ENCODE measurements around the gene PANK4.

DNA sequence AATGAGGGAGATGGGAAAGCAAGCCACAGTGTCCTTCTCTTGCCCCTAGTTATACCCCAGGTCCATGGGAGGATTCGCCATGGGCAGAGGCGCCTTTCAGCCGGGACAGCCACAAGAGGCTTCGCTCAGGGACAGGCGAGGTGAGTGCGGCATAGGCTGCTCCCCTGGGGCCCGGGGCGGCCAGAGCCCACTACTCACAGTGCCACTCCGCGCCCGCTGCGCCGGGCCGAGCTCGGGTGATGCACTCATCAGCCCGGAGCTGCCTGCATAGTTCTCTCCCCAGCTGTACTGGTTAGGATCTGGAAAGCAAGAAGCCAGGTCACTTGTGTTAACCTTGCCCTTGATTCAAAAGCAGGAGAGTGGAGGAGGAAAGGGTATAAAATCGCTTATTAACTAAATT is 8.4 kb downstream of the PANK4 start:
- TF ChIP-seq, protein P1, sequence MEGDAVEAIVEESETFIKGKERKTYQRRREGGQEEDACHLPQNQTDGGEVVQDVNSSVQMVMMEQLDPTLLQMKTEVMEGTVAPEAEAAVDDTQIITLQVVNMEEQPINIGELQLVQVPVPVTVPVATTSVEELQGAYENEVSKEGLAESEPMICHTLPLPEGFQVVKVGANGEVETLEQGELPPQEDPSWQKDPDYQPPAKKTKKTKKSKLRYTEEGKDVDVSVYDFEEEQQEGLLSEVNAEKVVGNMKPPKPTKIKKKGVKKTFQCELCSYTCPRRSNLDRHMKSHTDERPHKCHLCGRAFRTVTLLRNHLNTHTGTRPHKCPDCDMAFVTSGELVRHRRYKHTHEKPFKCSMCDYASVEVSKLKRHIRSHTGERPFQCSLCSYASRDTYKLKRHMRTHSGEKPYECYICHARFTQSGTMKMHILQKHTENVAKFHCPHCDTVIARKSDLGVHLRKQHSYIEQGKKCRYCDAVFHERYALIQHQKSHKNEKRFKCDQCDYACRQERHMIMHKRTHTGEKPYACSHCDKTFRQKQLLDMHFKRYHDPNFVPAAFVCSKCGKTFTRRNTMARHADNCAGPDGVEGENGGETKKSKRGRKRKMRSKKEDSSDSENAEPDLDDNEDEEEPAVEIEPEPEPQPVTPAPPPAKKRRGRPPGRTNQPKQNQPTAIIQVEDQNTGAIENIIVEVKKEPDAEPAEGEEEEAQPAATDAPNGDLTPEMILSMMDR (IDR thresholded peaks at IDR 0.05): no peak
- no peak for TF ChIP-seq POLR2A (IDR thresholded peaks at IDR 0.05)
